ENCODE results near the gene SCN1A. TPM values are rescaled to one million over a fixed set of nuclear protein-coding genes. Genes with fewer than 3 reads are reported as not detected.

SCN1A gene
- total and polyA plus RNA-seq, 2 of the 4 experiments (the other 2 are of a cell fraction) = under 0.01 TPM; not detected in 1

- H3K9ac ChIP-seq (ENCODE audit: low read depth, low read length) = no peak overlapping the region
- TF ChIP-seq RCOR1 (IDR thresholded peaks at IDR 0.05; ENCODE audit: insufficient replicate concordance, low read length) = no peak
- TF ChIP-seq RFX5 (IDR thresholded peaks at IDR 0.05; ENCODE audit: low read depth, low read length) = no peak
- TF ChIP-seq CHD1 (IDR thresholded peaks at IDR 0.05; ENCODE audit: low read depth, low read length) = no peak
- TF ChIP-seq CEBPB (IDR thresholded peaks at IDR 0.05; ENCODE audit: low read depth, low read length) = no peak
- no peak for TF ChIP-seq POLR2A (IDR thresholded peaks at IDR 0.05; ENCODE audit: low read depth, low read length)
- no peak for TF ChIP-seq NFE2L2 (IDR thresholded peaks at IDR 0.05; ENCODE audit: low read depth, low read length)
- TF ChIP-seq USF2 (IDR thresholded peaks at IDR 0.05; ENCODE audit: low read depth, low read length) = no peak
- no peak for TF ChIP-seq FOS (IDR thresholded peaks at IDR 0.05; ENCODE audit: low read depth, low read length)
- TF ChIP-seq RAD21 (IDR thresholded peaks at IDR 0.05; ENCODE audit: low read length) = no peak
- TF ChIP-seq CTCF (conservative IDR thresholded peaks at IDR 0.05; ENCODE audit: low read depth, low read length) = no peak
- TF ChIP-seq MAZ (IDR thresholded peaks at IDR 0.05; ENCODE audit: borderline replicate concordance, low read depth, low read length) = no peak
- TF ChIP-seq SMC3 (IDR thresholded peaks at IDR 0.05; ENCODE audit: low read depth, low read length) = no peak
- no peak for TF ChIP-seq MXI1 (IDR thresholded peaks at IDR 0.05; ENCODE audit: borderline replicate concordance, low read depth, low read length)
- no peak for TF ChIP-seq BHLHE40 (IDR thresholded peaks at IDR 0.05; ENCODE audit: low read depth, low read length)
- no peak for TF ChIP-seq MAFK (IDR thresholded peaks at IDR 0.05; ENCODE audit: low read depth, low read length)
- no peak for TF ChIP-seq ELK1 (IDR thresholded peaks at IDR 0.05; ENCODE audit: borderline replicate concordance, low read depth, low read length)
- in situ Hi-C loops (cut with MboI; ENCODE audit: low sequenced_read_pairs) (no loop called here), dilution Hi-C loops (cut with HindIII; ENCODE audit: low sequenced_read_pairs, unreplicated experiment) (no loop called here), intact Hi-C loops (cut with micrococcal nuclease) (no loop called here)
- BruUV-seq (replicated peaks) = no TSS peak
- no peak overlapping the region for H2AK5ac ChIP-seq (ENCODE audit: low read depth, low read length)
- H3K9me3 ChIP-seq (ENCODE audit: control insufficient read depth, insufficient read depth, low read length) = no peaks in the 10 kb centered on the region
- no peaks in the 10 kb centered on the region for H3K79me1 ChIP-seq (ENCODE audit: low read depth in 1 of 2, low read length in 2 of 2)
- H3K56ac ChIP-seq (ENCODE audit: extremely low read depth, insufficient read depth, low read length) = no peak overlapping the region
- no peaks in the 10 kb centered on the region for H3K9me1 ChIP-seq (ENCODE audit: insufficient read depth, low read length)
- H3K36me3 ChIP-seq (ENCODE audit: control insufficient read depth, insufficient read depth, low read length) = no peaks in the 10 kb centered on the region
- no peak for ATAC-seq (ENCODE audit: low read depth)
- no peak for DNase-seq
- H2AFZ ChIP-seq (replicated peaks; ENCODE audit: low read length, poor library complexity) = no peak overlapping the region
- POLR2A ChIA-PET (ENCODE audit: unreplicated experiment) = no interaction called here
- H2BK120ac ChIP-seq (ENCODE audit: low read depth, low read length) = no peak overlapping the region
- no peak overlapping the region for H4K91ac ChIP-seq (ENCODE audit: insufficient read depth, low read depth, low read length)
- peaks cover 2% of the 10 kb centered on the region; the same call in 1 of the 2 replicates for H3K4me1 ChIP-seq (ENCODE audit: control insufficient read depth, insufficient read depth, low read length)
- H2BK20ac ChIP-seq (ENCODE audit: low read depth, low read length) = no peak overlapping the region
- H4K5ac ChIP-seq (ENCODE audit: low read depth, low read length) = peak overlapping the region; percentile 54; the same call in 1 of the 2 replicates
- CTCF ChIA-PET = no interaction called here
- H3K18ac ChIP-seq (ENCODE audit: low read depth, low read length) = peak overlapping the region; percentile 57; the same call in 1 of the 2 replicates
- H4K20me1 ChIP-seq (ENCODE audit: insufficient read depth, low read length) = no peaks in the 10 kb centered on the region
- H3K27me3 ChIP-seq (ENCODE audit: control insufficient read depth, insufficient read depth, low read length) = no peaks in the 10 kb centered on the region
- H3K27ac ChIP-seq (ENCODE audit: insufficient read depth, low read length) = peak overlapping the region; percentile 21; the same call in 1 of the 2 replicates
- no peak overlapping the region for H3K4me3 ChIP-seq (ENCODE audit: insufficient read depth, low read depth, low read length)
- H3K4me2 ChIP-seq (ENCODE audit: low read depth, low read length) = no peak overlapping the region
- WGBS, 2 experiments (ENCODE audit: extremely low coverage in 2 of 2, insufficient read length in 1 of 2) = 100% methylated on average over 1 of the region's 2 CpGs; no CpG with 5 or more reads in 1 of the 2 experiments
- H3K23ac ChIP-seq (ENCODE audit: low read depth, low read length) = no peak overlapping the region
- no peak overlapping the region for H2BK5ac ChIP-seq (ENCODE audit: low read depth, low read length, poor library complexity, severe bottlenecking)
- no peak overlapping the region for H2BK15ac ChIP-seq (ENCODE audit: low read depth, low read length)
- H4K8ac ChIP-seq (ENCODE audit: low read depth in 2 of 2, low read length in 2 of 2) = no peak overlapping the region
- no peak overlapping the region for H2AK9ac ChIP-seq (replicated peaks; ENCODE audit: low read depth, low read length, poor library complexity)
- H3K14ac ChIP-seq (replicated peaks; ENCODE audit: low read depth, low read length) = no peak overlapping the region
- H3K4ac ChIP-seq (ENCODE audit: low read depth, low read length) = no peak overlapping the region
Measured at GRCh38 chr2:166173263-166173662, 45.4 kb upstream of the SCN1A start.
